Neural cell (in vitro differentiated cells): ENCODE results near the gene COL6A3. TPM values are rescaled to one million over a fixed set of nuclear protein-coding genes. Genes with fewer than 3 reads are reported as not detected.

ENCODE experiments used
- H2AFZ ChIP-seq: fragments of 200-600, 300-800 bp; sonication (generic), shearing (Covaris generic); 2 replicates; pipeline ENCODE4 v1.6.0; 2014; ENCODE audit warnings: low read depth, mild to moderate bottlenecking, antibody characterized with exemption, low read length, moderate library complexity
- H3F3A ChIP-seq: fragments of 200-600 bp; shearing (Covaris generic); 2 replicates; pipeline ENCODE4 v1.6.1; 2016; ENCODE audit warnings: mild to moderate bottlenecking, moderate library complexity, mixed read lengths, antibody characterized with exemption, low read length; ENCODE audit not compliant: insufficient read depth, poor library complexity, severe bottlenecking
- H3K27ac ChIP-seq: fragments of 200-600, 300-800 bp; sonication (generic), shearing (Covaris generic); 2 replicates; pipeline ENCODE4 v1.5.1; 2014; ENCODE audit warnings: mild to moderate bottlenecking, low read length, moderate library complexity
- H3K27me3 ChIP-seq: fragments of 300-800, 200-600 bp; sonication (generic), shearing (Covaris generic); 2 replicates; pipeline ENCODE4 v1.6.0; 2014; ENCODE audit warnings: mild to moderate bottlenecking, low read depth, low read length, moderate library complexity; ENCODE audit not compliant: insufficient read depth
- H3K36me3 ChIP-seq: fragments of 300-800, 200-600 bp; sonication (generic), shearing (Covaris generic); 2 replicates; pipeline ENCODE4 v1.5.1; 2014; ENCODE audit warnings: mild to moderate bottlenecking, antibody characterized with exemption, low read length, moderate library complexity; ENCODE audit not compliant: insufficient read depth
- H3K4me2 ChIP-seq: fragments of 300-800, 200-600 bp; sonication (generic), shearing (Covaris generic); 2 replicates; pipeline ENCODE4 v1.6.0; 2014; ENCODE audit warnings: mild to moderate bottlenecking, low read length
- H3K4me3 ChIP-seq: fragments of 300-800, 200-600 bp; sonication (generic), shearing (Covaris generic); 2 replicates; pipeline ENCODE4 v1.5.1; 2014; ENCODE audit warnings: mild to moderate bottlenecking, low read length, moderate library complexity
- H3K79me2 ChIP-seq: fragments of 200-600 bp; shearing (Covaris generic); replicated peaks from 2 replicates; pipeline ENCODE4 v1.6.0; 2014; ENCODE audit warnings: mild to moderate bottlenecking, low read length, moderate library complexity; ENCODE audit not compliant: insufficient read depth
- H3K9ac ChIP-seq: fragments of 300-800, 200-600 bp; sonication (generic), shearing (Covaris generic); 2 replicates; pipeline ENCODE4 v1.6.1; 2016; ENCODE audit warnings: mild to moderate bottlenecking, low read length, mixed read lengths
- H3K9me2 ChIP-seq: fragments of 200-600 bp; shearing (Covaris generic); 2 replicates; pipeline ENCODE4 v1.6.1; 2016; ENCODE audit warnings: mild to moderate bottlenecking, low read length, mixed read lengths; ENCODE audit not compliant: insufficient read depth
- H3K9me3 ChIP-seq: fragments of 200-600, 300-800 bp; sonication (generic), shearing (Covaris generic); 2 replicates; pipeline ENCODE4 v1.6.1; 2016; ENCODE audit warnings: mild to moderate bottlenecking, mixed run types, low read length, moderate library complexity, mixed read lengths
- H4K20me1 ChIP-seq: fragments of 200-600 bp; shearing (Covaris generic); 2 replicates; pipeline ENCODE4 v1.6.1; 2016; ENCODE audit warnings: mild to moderate bottlenecking, mixed run types; ENCODE audit not compliant: insufficient read depth
- EP300 ChIP-seq: fragments of 450-650 bp; conservative IDR thresholded peaks from 2 replicates; pipeline ENCODE4 v1.6.1; 2014; ENCODE audit warnings: antibody characterized with exemption, mild to moderate bottlenecking, moderate library complexity; ENCODE audit not compliant: poor library complexity, severe bottlenecking
- EZH2 ChIP-seq: fragments of 200-600, 300-800 bp; shearing (Covaris generic), sonication (generic); IDR thresholded peaks from 2 replicates; pipeline ENCODE4 v1.6.1; 2014; ENCODE audit warnings: antibody characterized with exemption, low read length, borderline replicate concordance, mild to moderate bottlenecking; ENCODE audit not compliant: insufficient read depth, poor library complexity, severe bottlenecking
- MXI1 ChIP-seq: fragments of 450-650 bp; conservative IDR thresholded peaks from 2 replicates; pipeline ENCODE4 v1.6.1; 2014; ENCODE audit warnings: antibody characterized with exemption, mild to moderate bottlenecking; ENCODE audit not compliant: poor library complexity, severe bottlenecking
- POLR2AphosphoS5 ChIP-seq: IDR thresholded peaks from 2 replicates; pipeline ENCODE4 v1.6.1; 2012
- RAD21 ChIP-seq: fragments of 450-650 bp; conservative IDR thresholded peaks from 2 replicates; pipeline ENCODE4 v1.6.1; 2014; ENCODE audit warnings: antibody characterized with exemption, mild to moderate bottlenecking, moderate library complexity
- SMC3 ChIP-seq: fragments of 450-650 bp; conservative IDR thresholded peaks from 2 replicates; pipeline ENCODE4 v1.6.1; 2014; ENCODE audit warnings: antibody characterized with exemption, mild to moderate bottlenecking, moderate library complexity; ENCODE audit not compliant: poor library complexity
- TAF1 ChIP-seq: IDR thresholded peaks from 2 replicates; pipeline ENCODE4 v1.6.1; 2012; ENCODE audit warnings: low read depth
- polyA plus RNA-seq: library from polyadenylated mRNA; depleted of rRNA; stranded (reverse); fragments of >200 nt; gene quantifications from 2 replicates; pipeline ENCODE4 v1.2.3, GENCODE V29; 2014
- TF ChIP-seq, protein P1 (sequence below): IDR thresholded peaks from 2 replicates; pipeline ENCODE4 v1.6.1; 2012; ENCODE audit warnings: borderline replicate concordance
- TF ChIP-seq, protein P2 (sequence below): fragments of 450-650 bp; IDR thresholded peaks from 2 replicates; pipeline ENCODE4 v1.5.1; 2014; ENCODE audit warnings: antibody characterized with exemption, mild to moderate bottlenecking, moderate library complexity; ENCODE audit not compliant: poor library complexity, severe bottlenecking

COL6A3 gene
- polyA plus RNA-seq, 1 donor from 2014 or later, result 0.05 TPM

DNA sequence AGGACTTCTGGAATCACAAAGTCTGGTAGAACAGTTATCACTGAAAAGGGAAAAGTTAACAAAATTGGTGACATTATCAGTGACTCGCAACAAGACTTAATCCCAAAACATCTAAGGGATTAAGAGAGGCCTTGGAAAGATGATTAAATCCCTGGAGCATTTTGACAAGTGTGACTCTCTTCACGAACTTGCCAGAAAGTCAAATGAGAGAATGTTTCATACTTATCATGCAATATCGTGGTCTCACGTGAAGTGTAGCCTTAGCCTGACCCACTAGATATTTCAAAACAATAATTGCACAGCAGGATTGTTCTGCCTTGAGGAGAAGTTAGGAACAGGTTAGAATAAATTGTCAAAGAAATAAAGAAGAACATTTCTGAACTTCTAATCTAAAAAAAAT, 104.5 kb downstream of the COL6A3 start:
- Histone ChIP-seq H3F3A (no peaks in the 10 kb centered on the region), H3K4me3 (no peak overlapping the region), H3K79me2 (no peaks in the 10 kb centered on the region), H3K4me2 (no peak overlapping the region), H3K9me2 (no peaks in the 10 kb centered on the region), H3K9ac (no peak overlapping the region), H3K9me3 (no peaks in the 10 kb centered on the region), H3K27me3 (no peaks in the 10 kb centered on the region), H4K20me1 (no peaks in the 10 kb centered on the region), H2AFZ (no peak overlapping the region), H3K36me3 (no peaks in the 10 kb centered on the region), H3K27ac (no peak overlapping the region)
- no peak for TF ChIP-seq MXI1
- TF ChIP-seq, protein P1, sequence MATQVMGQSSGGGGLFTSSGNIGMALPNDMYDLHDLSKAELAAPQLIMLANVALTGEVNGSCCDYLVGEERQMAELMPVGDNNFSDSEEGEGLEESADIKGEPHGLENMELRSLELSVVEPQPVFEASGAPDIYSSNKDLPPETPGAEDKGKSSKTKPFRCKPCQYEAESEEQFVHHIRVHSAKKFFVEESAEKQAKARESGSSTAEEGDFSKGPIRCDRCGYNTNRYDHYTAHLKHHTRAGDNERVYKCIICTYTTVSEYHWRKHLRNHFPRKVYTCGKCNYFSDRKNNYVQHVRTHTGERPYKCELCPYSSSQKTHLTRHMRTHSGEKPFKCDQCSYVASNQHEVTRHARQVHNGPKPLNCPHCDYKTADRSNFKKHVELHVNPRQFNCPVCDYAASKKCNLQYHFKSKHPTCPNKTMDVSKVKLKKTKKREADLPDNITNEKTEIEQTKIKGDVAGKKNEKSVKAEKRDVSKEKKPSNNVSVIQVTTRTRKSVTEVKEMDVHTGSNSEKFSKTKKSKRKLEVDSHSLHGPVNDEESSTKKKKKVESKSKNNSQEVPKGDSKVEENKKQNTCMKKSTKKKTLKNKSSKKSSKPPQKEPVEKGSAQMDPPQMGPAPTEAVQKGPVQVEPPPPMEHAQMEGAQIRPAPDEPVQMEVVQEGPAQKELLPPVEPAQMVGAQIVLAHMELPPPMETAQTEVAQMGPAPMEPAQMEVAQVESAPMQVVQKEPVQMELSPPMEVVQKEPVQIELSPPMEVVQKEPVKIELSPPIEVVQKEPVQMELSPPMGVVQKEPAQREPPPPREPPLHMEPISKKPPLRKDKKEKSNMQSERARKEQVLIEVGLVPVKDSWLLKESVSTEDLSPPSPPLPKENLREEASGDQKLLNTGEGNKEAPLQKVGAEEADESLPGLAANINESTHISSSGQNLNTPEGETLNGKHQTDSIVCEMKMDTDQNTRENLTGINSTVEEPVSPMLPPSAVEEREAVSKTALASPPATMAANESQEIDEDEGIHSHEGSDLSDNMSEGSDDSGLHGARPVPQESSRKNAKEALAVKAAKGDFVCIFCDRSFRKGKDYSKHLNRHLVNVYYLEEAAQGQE, result no peak
- TF ChIP-seq EZH2, result no peak
- no peak for TF ChIP-seq RAD21
- TF ChIP-seq TAF1, result no peak
- TF ChIP-seq EP300, result no peak
- no peak for TF ChIP-seq POLR2AphosphoS5

DNA sequence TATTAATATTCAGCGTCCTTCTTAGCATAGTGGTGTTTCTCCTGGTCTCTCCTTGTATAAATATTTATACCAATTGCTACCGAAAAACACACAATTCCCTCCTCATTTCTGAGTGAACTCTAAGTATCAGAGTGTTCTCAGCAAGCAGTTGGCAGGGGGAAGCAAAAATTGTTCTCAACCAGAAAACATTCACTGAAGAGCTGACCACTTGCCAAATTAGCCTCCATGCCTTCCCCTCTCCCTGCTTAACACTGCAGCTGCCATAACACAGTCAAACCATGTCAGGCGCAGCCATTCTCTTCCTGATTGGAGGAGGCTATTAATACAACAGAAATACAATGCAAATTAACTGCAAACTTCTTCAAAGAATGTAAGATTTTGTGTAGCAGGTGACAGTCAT, 105.0 kb downstream of the COL6A3 start:
- Histone ChIP-seq H3K9me3 (no peaks in the 10 kb centered on the region), H3K27ac (no peak overlapping the region), H3K36me3 (no peaks in the 10 kb centered on the region), H3K27me3 (no peaks in the 10 kb centered on the region), H3F3A (no peaks in the 10 kb centered on the region), H4K20me1 (no peaks in the 10 kb centered on the region), H3K4me2 (no peak overlapping the region), H3K79me2 (no peaks in the 10 kb centered on the region), H2AFZ (no peak overlapping the region), H3K9me2 (no peaks in the 10 kb centered on the region), H3K9ac (no peak overlapping the region), H3K4me3 (no peak overlapping the region)
- TF ChIP-seq EP300 (no peak), MXI1 (no peak), POLR2AphosphoS5 (no peak), TAF1 (no peak), RAD21 (no peak), EZH2 (no peak), SMC3 (no peak)
- TF ChIP-seq, protein P1, result no peak
- TF ChIP-seq, protein P2, sequence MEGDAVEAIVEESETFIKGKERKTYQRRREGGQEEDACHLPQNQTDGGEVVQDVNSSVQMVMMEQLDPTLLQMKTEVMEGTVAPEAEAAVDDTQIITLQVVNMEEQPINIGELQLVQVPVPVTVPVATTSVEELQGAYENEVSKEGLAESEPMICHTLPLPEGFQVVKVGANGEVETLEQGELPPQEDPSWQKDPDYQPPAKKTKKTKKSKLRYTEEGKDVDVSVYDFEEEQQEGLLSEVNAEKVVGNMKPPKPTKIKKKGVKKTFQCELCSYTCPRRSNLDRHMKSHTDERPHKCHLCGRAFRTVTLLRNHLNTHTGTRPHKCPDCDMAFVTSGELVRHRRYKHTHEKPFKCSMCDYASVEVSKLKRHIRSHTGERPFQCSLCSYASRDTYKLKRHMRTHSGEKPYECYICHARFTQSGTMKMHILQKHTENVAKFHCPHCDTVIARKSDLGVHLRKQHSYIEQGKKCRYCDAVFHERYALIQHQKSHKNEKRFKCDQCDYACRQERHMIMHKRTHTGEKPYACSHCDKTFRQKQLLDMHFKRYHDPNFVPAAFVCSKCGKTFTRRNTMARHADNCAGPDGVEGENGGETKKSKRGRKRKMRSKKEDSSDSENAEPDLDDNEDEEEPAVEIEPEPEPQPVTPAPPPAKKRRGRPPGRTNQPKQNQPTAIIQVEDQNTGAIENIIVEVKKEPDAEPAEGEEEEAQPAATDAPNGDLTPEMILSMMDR, result no peak
